ENCODE results near the gene ARHGAP30.
"Not testable (repeated sequence)": the region's sequence is repeated elsewhere in the genome, so short reads cannot be mapped to it uniquely, and the experiment has no call there.

ARHGAP30 gene

DNA sequence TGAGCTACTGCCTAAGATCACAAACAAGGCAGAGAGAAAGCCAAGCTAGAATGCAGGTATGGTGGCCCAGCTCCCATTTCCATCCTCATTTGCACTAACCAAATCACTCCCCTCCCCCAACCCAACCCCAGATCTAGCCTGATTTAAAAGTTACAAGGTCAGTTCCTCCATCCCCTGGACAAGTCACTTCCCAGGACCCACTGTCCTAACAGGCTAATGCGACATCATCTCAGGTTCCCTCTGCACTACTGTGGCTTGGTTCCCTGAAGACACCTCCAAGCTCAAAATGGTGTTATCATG lies 51.1 kb downstream of the ARHGAP30 start:
- DNase-seq (ENCODE audit: low read depth in 4 of 4, low spot score in 1 of 4): no peak

DNA sequence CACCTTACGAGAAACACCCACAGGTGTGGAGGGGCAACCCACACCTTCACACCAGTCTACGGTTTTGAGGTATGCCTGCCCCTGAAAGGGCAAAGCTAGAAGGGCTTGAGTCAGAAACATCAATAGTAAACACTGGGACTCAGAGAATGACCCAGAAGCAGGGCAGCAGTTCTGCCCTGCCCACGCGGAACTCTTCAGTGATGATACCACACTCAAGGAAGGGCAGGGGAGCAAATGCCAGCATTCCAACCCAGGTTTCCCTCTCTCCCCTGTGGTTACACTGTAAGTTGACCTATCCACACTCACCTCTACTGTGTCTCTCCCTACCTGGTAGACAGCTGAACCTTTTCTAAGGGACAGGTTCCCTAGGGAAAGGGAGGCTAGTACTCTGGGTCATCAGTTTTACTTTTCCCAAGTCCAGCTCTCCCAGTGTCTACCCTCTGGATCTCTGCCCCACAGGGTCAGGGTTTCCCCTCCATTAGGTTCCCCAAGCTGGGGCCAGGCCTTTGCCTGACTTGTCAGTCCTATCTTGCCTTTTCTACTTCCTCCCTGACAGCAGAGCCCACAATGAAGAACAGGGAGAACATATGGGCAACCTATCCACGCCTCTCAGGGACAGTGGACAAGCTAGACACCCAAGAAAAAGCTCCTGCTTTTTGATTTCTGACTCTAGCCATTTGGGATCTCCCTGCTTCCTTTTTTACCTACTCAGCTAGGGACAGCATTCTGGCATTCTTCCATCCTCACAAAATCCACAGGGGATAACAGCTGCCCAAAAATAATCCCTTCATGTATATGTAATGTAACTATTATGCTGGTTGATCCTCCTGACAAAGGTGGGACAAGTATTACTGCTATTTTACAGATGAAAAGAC lies 51.7 kb downstream of the ARHGAP30 start:
- no peak for DNase-seq (ENCODE audit: low read depth in 4 of 4, low spot score in 1 of 4)

DNA sequence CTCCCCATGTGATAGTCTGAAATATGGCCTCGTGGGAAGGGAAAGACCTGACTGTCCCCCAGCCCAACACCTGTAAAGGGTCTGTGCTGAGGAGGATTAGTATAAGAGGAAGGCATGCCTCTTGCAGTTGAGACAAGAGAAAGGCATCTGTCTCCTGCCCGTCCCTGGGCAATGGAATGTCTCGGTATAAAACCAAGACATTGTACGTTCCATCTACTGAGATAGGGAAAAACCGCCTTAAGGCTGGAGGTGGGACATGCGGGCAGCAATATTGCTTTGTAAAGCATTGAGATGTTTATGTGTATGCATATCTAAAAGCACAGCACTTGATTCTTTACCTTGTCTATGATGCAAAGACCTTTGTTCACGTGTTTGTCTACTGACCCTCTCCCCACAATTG lies 52.5 kb downstream of the ARHGAP30 start:
- not testable (repeated sequence) for DNase-seq (ENCODE audit: low read depth in 4 of 4, low spot score in 1 of 4)

DNA sequence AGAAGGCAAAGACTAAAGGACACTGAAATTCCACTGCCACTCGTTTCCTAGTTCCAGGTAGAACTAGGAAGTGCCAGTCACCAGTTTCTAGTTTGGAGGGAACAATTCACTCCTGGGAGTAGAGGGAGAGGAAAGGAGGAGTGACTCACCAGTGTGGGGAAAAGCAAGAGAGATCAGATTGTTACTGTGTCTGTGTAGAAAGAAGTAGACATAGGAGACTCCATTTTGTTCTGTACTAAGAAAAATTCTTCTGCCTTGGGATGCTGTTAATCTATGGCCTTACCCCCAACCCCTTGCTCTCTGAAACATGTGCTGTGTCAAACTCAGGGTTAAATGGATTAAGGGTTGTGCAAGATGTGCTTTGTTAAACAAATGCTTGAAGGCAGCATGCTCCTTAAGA lies 53.0 kb downstream of the ARHGAP30 start:
- DNase-seq (ENCODE audit: low read depth in 4 of 4, low spot score in 1 of 4): not testable (repeated sequence)

DNA sequence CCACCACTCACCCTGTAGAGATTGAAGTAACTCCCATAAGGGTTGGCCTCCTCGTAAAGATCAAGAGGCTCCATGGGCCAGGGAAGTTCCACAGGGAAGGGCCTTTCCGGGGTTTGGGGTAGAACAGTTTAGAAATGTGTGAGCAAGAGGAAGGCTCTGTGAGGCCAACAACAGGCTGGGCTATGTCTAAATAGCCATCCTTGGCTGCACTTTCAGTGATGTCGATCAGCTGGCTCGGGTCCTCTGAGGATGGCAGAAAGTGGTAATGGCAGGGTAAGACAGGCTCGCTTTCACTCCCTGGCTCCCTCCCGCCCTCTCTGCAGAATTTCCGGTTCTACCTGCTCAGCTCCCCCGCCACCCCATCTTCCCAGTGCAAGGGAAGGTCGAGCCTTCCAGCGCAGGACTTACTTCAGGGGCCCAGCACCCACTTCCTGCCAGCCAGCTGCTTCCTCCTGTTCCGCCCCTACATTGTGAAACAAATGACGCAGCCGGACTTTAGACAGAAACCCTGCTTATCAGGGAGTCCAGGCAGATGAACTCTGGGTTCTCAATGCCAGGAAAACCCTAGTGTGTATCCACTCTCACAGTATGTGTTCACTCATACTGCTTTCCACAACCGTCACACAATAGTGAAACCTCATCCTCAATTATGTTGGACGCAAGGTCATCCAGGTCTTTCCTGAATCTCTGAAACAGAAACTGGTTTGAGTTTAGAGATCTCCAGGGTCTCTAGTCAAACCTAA lies 56.0 kb downstream of the ARHGAP30 start:
- peak in 3 of 4 experiments; percentile 23 to 52 (median 28) for DNase-seq (ENCODE audit: low read depth in 4 of 4, low spot score in 1 of 4)

DNA sequence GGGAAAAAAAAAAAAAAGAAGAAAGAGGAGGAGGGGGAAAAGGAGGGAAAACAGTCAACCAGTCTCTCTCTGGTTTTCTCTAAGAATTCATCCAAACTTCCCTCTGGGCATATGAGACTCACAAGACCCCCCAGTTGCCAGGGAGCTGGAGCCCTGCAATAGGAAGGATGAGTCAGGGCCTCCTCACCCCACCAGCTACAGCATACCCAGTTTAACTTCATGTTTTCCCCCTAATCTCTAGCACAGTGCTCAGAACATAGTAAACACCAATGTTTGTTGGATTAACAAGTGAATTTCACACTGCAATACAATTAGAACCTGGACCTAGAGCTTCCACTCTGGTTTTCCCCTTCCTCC lies 56.6 kb downstream of the ARHGAP30 start:
- no peak for DNase-seq (ENCODE audit: low read depth in 4 of 4, low spot score in 1 of 4)

DNA sequence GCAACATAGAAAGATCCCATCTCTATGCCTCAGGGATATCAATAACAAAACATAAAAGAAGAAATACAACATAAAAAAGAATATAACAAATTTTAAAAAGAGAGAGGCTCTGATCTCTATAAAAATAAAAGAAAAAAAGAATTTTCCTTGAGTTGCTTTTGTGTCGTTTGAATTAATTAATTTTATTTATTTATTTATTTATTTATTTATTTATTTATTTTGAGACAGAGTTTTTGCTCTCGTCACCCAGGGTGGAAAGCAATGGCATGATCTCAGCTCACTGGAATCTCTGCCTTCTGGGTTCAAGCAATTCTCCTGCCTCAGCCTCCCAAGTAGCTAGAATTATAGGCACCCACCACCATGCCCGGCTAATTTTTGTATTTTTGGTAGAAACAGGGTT lies 57.3 kb downstream of the ARHGAP30 start:
- DNase-seq (ENCODE audit: low read depth in 4 of 4, low spot score in 1 of 4): no peak

DNA sequence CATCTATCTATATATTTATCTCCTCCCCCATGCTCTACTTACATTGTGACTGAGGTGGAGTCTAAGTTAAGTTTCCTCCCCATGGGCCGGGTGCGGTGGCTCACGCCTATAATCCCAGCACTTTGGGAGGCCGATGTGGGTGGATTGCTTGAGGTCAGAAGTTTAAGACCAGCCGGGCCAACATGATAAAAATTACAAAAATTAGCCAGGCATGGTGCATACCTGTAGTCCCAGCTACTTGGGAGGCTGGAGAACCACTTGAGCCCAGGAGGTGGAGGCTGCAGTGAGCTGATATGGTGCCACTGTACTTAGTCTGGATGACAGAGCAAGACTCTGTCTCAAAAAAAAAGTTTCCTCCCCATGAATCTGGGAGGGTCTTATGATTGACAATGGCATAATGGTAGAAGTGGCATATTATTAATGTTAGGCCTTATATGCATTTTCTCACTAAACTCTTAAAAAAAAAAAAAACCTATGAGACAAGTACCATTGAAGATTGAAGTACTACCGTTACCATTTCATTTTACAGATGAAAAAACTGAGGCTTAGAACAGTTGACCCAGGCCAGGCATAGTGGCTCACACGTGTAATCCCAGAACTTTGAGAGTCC lies 60.0 kb downstream of the ARHGAP30 start:
- DNase-seq (ENCODE audit: low read depth in 4 of 4, low spot score in 1 of 4): no peak

DNA sequence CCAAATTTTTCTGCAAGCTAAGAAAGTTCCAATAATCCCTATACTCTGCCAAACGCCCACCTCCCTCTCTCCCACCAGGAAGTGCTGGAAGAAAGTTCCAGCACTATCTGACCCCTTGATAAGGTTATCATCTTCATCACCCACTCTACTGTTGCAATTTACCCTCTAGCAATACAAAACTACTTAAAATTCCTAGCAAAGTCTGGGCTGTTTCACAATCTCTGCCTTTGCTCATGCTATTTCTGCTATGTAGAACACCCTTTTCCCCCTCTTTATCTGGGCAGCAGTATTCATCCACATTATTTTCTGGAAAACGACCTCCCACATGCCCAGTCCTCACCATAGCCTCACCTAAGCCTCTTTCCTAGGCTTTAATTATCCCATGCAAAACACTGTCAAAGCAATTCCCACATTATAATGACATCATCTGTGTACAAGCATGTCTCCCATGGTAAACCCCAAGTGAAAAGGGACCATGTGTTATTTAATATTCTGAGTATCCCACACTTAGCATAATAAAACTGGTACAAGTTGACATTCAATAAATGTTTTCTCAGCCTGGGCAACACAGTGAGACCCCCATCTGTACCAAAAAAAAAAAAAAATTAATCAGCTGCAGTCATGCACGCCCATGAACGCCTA lies 60.7 kb downstream of the ARHGAP30 start:
- DNase-seq (ENCODE audit: low read depth in 4 of 4, low spot score in 1 of 4): no peak

DNA sequence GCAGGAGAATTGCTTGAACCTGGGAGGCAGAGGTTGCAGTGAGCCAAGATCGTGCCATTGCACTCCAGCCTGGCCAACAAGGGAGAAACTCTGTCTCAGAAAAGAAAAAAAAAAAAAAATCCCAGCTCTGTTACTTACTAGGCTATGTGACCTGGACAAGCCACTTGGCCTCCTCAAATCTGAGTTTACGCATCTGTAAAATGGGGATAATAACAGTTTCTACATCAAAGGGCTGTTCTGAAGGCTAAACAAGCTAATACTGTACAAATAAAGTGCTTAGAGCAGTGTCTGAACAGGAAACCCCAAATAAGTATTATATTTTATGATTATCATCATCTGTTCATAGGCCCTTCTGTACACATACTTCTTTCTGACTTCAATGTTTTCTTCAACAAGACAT lies 62.3 kb downstream of the ARHGAP30 start:
- no peak for DNase-seq (ENCODE audit: low read depth in 4 of 4, low spot score in 1 of 4)

DNA sequence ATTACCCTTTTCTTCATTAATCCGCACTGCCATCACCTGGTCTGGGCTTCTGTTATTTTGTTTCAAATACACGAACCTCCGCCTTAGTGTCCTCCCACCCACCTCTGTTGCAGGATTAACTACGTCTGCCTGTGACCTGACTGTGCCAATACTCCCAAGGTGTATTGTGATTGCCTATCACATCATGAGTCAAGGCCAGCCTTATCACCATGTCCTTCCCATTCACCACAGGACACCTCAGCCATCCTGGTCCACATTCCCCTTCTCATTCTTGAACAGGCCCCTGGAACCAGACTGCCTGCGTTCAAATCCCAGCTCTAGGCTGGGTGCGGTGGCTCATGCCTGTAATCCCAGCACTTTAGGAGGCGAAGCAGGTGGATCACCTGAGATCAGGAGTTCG lies 63.1 kb downstream of the ARHGAP30 start:
- DNase-seq (ENCODE audit: low read depth in 4 of 4, low spot score in 1 of 4): no peak

DNA sequence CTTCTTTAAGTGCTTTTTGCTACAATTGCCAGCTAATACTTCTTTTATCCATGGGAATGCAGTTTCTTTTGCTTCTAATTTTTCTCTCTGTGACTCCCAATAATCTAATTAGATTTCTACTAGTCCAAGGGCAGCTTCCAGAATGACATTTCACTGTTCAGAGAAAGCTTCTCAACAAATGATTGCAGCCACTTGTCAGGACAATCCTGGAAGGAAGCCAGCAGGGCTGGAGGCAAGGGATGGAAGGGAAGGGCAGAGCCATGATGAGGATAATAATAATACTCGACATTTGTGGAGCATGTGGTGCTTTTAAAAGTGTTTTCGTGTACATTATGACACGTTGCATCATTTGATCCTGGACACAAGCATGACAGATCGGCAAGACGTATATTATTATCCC lies 68.2 kb downstream of the ARHGAP30 start:
- DNase-seq (ENCODE audit: low read depth in 4 of 4, low spot score in 1 of 4): no peak

DNA sequence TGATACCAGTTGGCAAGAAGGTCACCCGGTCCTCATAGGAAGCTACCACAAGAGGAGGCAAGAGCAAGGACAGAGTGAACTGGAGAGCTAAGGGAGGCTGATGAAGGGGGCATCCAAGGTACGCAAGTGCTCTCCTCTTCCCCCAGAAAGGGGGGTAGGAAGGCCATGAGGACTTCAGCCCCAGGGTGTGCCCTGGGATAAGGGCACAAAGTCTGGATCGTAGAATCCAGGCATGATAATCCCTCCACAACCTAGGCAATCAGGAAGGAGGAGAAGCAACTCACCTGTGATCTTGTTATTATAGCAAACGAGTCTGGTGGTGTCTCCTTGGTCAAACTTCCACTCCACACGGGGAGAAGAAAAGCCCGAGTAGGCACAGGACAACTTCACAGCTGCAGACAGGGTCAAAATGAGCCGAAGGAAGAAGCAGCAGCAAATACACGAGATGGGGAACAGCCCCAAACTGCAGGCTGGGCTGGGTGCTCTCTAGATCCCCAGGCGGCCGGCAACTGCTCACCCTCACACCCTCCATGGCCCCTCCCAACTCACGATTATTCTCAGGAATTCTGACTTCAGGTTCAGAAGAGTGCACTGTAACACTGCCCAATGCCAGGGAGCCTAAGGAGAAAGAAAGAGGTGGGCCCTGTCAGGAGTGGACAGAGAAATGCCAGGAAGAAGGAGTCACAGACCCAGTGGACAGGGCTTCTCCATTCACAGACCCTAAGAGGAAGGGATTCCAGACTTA lies 68.8 kb downstream of the ARHGAP30 start:
- DNase-seq (ENCODE audit: low read depth in 4 of 4, low spot score in 1 of 4): no peak

DNA sequence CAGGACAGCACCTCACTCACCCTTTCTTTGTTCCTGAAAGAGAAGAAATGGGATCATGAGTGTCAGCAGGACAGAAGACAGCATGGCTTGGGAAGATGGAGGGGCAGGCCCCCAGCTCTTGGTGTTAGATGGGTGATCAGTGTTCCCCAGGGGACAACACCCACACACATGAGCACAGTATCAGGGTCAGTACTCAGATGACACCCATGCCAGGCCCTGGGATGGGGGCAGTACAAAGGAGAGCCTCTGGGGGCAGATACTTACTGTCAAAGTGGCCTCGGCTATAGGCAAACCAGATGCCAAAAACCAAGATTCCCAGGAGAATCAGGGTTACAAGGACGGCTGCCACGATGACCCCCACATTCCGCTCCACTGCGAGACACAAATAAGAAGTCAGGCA lies 70.3 kb downstream of the ARHGAP30 start:
- no peak for DNase-seq (ENCODE audit: low read depth in 4 of 4, low spot score in 1 of 4)

DNA sequence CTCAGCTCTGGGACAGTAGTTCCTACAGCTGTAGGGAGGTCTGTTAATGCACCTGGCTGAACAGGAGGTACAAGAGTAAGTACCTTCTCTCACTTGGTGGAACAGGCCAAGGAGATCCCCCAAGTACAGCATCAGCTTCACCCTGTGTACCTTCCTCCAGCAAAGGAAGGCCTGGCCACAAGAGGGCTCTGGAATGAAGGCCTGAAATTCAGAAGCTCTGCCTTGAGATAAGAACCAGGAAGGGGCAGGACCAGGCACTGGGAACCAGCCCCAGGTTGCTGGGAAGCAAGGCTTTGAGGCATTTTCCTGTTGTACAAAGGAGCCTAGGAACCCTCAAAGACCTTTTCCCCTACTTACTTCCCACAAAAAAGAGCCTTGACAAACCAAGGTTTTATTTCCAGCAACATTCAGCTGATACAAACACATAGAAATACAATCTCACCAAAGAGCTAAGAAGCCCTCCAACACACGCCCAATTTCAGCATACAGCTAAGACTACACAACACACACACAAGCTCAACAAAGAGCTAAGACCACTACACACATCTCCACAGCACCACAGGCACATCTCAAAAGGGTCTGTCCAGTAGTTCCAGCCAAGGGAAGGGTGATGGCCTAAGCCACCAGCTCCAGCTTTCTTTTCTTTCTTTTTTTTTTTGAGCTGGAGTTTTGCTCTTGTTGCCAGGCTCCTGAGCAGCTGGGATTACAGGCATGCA lies 72.2 kb downstream of the ARHGAP30 start:
- peak in 1 of 4 experiments; percentile 25 for DNase-seq (ENCODE audit: low read depth in 4 of 4, low spot score in 1 of 4)
